OCI-LY3 (cell line): ENCODE results near the gene IQGAP2.

ENCODE experiments used
- EZH2phosphoT487 ChIP-seq: fragments of 200-600 bp; shearing (Covaris generic); IDR thresholded peaks from 2 replicates; pipeline ENCODE4 v1.6.1; 2018; ENCODE audit warnings: antibody characterized with exemption, mixed run types, low read depth
- TF ChIP-seq, protein P1 (sequence below): fragments of 200-600, 300-600 bp; sonication (generic); IDR thresholded peaks from 2 replicates; pipeline ENCODE4 v1.5.1; 2014; ENCODE audit warnings: antibody characterized with exemption, low read length, low read depth

GRCh38 chr5:76681287-76681686 is 278.2 kb downstream of the IQGAP2 start:
- TF ChIP-seq, protein P1, sequence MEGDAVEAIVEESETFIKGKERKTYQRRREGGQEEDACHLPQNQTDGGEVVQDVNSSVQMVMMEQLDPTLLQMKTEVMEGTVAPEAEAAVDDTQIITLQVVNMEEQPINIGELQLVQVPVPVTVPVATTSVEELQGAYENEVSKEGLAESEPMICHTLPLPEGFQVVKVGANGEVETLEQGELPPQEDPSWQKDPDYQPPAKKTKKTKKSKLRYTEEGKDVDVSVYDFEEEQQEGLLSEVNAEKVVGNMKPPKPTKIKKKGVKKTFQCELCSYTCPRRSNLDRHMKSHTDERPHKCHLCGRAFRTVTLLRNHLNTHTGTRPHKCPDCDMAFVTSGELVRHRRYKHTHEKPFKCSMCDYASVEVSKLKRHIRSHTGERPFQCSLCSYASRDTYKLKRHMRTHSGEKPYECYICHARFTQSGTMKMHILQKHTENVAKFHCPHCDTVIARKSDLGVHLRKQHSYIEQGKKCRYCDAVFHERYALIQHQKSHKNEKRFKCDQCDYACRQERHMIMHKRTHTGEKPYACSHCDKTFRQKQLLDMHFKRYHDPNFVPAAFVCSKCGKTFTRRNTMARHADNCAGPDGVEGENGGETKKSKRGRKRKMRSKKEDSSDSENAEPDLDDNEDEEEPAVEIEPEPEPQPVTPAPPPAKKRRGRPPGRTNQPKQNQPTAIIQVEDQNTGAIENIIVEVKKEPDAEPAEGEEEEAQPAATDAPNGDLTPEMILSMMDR, result no peak
- no peak for TF ChIP-seq EZH2phosphoT487
